NB4 (cell line): Measurements from ENCODE around the gene PRAMEF12.

ENCODE experiments used
- DNase-seq: peaks from one replicate; pipeline ENCODE4 v3.0.0; 2010; ENCODE audit warnings: low read depth
- H3K4me3 ChIP-seq: one replicate; pipeline ENCODE4 v1.5.1; 2011; ENCODE audit warnings: mild to moderate bottlenecking, low read depth, low read length, moderate library complexity
- CTCF ChIP-seq: IDR thresholded peaks from one replicate; pipeline ENCODE4 v1.5.1; 2012; ENCODE audit warnings: low read depth, low read length
- MYC ChIP-seq: IDR thresholded peaks from 2 replicates; pipeline ENCODE4 v1.6.1; 2011; ENCODE audit warnings: low read depth, low read length
- POLR2A ChIP-seq: IDR thresholded peaks from 2 replicates; pipeline ENCODE4 v1.6.1; 2011; ENCODE audit warnings: mild to moderate bottlenecking; ENCODE audit not compliant: insufficient read length; ENCODE audit errors: extremely low read depth
- TF ChIP-seq, protein P1 (sequence below): IDR thresholded peaks from 2 replicates; pipeline ENCODE4 v1.6.1; 2011; ENCODE audit warnings: low read depth, low read length

Gene PRAMEF12

GRCh38 chr1:12761781-12762180 is 11.8 kb upstream of the PRAMEF12 start:
- no peak for TF ChIP-seq CTCF
- no peak for TF ChIP-seq MYC
- TF ChIP-seq, protein P1, sequence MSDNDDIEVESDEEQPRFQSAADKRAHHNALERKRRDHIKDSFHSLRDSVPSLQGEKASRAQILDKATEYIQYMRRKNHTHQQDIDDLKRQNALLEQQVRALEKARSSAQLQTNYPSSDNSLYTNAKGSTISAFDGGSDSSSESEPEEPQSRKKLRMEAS, result no peak
- TF ChIP-seq POLR2A, result no peak
- no peak for DNase-seq
- H3K4me3 ChIP-seq, result no peak overlapping the region

DNA sequence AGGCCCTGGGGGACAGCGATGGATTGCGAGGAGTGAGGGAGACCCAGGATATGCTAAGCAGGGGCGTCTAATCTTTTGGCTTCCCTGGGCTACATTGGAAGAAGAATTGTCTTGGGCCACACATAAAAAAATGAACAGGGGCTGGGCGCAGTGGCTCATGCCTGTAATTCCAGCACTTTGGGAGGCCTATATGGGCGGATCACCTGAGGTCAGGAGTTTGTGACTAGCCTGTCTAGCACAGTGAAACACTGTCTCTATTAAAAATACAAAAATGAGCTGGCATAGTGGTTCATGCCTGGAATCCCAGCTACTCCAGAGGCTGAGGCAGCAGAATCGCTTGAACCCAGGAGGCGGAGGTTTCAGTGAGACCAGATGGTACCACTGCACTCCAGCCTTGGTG is 10.8 kb upstream of the PRAMEF12 start:
- TF ChIP-seq MYC (no peak), CTCF (no peak), POLR2A (no peak)
- TF ChIP-seq, protein P1, result no peak
- no peak for DNase-seq
- no peak overlapping the region for H3K4me3 ChIP-seq

- DNase-seq, result no peak
- no peak for TF ChIP-seq POLR2A
- TF ChIP-seq MYC, result no peak
- TF ChIP-seq, protein P1, result no peak
- no peak for TF ChIP-seq CTCF
- no peak overlapping the region for H3K4me3 ChIP-seq
Measured at GRCh38 chr1:12763479-12763878, 10.1 kb upstream of the PRAMEF12 start.

- DNase-seq, result no peak
Measured at GRCh38 chr1:12764016-12764415, 9.5 kb upstream of the PRAMEF12 start.

GRCh38 chr1:12769031-12769430 is 4.5 kb upstream of the PRAMEF12 start:
- no peak overlapping the region for H3K4me3 ChIP-seq
- DNase-seq, result no peak
- TF ChIP-seq POLR2A (no peak), MYC (no peak), CTCF (no peak)
- TF ChIP-seq, protein P1, result no peak

More at GRCh38 chr1:12764016-12764415, 9.5 kb upstream of the PRAMEF12 start:
- no peak for TF ChIP-seq POLR2A
- no peak for TF ChIP-seq MYC
- no peak for TF ChIP-seq CTCF
- TF ChIP-seq, protein P1, result no peak
- H3K4me3 ChIP-seq, result no peak overlapping the region
